ENCODE data around the gene LCORL. TPM values are rescaled to one million over a fixed set of nuclear protein-coding genes. Genes with fewer than 3 reads are reported as not detected.

Gene LCORL
- total RNA-seq, 1 donor from 2014 or later = 5.3 TPM

DNA sequence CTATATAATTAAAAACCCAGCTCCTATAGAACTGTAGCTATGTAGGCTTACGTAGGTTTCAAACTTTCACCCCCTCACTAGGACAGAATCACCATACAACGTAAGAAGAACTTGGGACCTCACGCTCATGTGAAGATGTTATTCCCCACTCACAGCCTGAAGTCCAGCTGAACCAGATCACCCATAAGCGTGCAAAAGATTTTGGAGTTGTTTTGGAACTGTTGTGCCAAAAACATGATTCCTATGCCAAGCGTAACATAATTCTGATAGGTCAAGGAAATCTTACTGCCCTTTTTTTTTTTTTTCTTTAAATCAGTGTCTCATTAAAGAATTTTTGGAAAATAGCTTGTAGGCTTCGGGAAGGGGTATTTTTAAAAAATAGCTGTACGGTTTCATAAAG is 57.0 kb downstream of the LCORL start:
- no peak for DNase-seq

DNA sequence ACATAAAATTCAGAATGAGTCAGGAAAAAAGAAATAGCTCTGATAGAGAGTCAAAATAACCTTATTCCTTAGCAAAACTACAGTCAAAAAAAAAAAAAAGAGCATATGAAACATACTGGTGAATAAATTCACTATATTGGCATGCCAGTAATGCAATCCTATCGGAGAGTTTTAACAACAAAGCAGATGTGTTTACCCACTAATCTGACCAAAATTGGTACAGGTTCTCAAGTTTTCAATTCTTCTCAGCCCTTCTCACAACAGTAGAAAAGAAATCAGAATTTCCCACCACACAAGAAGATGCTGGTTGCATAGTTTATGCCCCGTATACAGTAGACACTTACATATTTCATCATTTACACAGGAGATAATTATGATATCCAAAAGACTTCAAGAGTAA is 59.4 kb downstream of the LCORL start:
- intact Hi-C loops (cut with micrococcal nuclease) = no loop called here
- no peak overlapping the region for H3K4me3 ChIP-seq
- TF ChIP-seq, protein P1, sequence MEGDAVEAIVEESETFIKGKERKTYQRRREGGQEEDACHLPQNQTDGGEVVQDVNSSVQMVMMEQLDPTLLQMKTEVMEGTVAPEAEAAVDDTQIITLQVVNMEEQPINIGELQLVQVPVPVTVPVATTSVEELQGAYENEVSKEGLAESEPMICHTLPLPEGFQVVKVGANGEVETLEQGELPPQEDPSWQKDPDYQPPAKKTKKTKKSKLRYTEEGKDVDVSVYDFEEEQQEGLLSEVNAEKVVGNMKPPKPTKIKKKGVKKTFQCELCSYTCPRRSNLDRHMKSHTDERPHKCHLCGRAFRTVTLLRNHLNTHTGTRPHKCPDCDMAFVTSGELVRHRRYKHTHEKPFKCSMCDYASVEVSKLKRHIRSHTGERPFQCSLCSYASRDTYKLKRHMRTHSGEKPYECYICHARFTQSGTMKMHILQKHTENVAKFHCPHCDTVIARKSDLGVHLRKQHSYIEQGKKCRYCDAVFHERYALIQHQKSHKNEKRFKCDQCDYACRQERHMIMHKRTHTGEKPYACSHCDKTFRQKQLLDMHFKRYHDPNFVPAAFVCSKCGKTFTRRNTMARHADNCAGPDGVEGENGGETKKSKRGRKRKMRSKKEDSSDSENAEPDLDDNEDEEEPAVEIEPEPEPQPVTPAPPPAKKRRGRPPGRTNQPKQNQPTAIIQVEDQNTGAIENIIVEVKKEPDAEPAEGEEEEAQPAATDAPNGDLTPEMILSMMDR (IDR thresholded peaks at IDR 0.05; ENCODE audit: borderline replicate concordance) = no peak
- H3K36me3 ChIP-seq = peaks cover 28% of the 10 kb centered on the region
- H3K27ac ChIP-seq (replicated peaks) = no peak overlapping the region
- DNase-seq = no peak
- no peaks in the 10 kb centered on the region for H3K27me3 ChIP-seq (ENCODE audit: low read depth)
- H3K4me1 ChIP-seq = no peaks in the 10 kb centered on the region
- no peaks in the 10 kb centered on the region for H3K9me3 ChIP-seq (replicated peaks)

More for the DNA sequence above, 57.0 kb downstream of the LCORL start:
- H3K27me3 ChIP-seq (ENCODE audit: low read depth) = no peaks in the 10 kb centered on the region
- H3K4me3 ChIP-seq = no peak overlapping the region
- H3K36me3 ChIP-seq = peaks cover 18% of the 10 kb centered on the region
- intact Hi-C loops (cut with micrococcal nuclease) = no loop called here
- TF ChIP-seq, protein P1 (IDR thresholded peaks at IDR 0.05; ENCODE audit: borderline replicate concordance) = no peak
- H3K27ac ChIP-seq (replicated peaks) = no peak overlapping the region
- no peaks in the 10 kb centered on the region for H3K9me3 ChIP-seq (replicated peaks)
- H3K4me1 ChIP-seq = no peaks in the 10 kb centered on the region

DNA sequence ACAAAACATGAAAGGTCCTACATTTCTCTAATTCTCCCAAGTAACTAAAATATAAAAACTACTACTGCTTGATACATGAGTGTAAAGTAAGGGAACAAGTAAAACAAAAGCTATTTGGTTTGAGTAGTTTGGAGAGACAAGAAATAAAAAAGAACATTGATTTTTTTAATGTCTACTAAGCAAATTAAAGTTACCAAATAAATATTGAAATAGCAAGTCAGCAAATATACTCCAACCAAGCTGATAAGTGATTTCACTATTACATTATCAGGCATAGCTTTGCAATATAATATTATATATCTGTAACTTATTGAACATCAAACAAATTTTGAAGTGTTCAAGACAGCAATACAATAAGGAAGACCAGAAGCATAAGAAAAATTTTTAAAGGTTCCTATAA is 60.3 kb downstream of the LCORL start:
- no peaks in the 10 kb centered on the region for H3K4me1 ChIP-seq
- TF ChIP-seq, protein P1 (IDR thresholded peaks at IDR 0.05; ENCODE audit: borderline replicate concordance) = no peak
- H3K9me3 ChIP-seq (replicated peaks) = peaks cover 5% of the 10 kb centered on the region
- H3K36me3 ChIP-seq = peaks cover 38% of the 10 kb centered on the region
- no peaks in the 10 kb centered on the region for H3K27me3 ChIP-seq (ENCODE audit: low read depth)
- H3K4me3 ChIP-seq = no peak overlapping the region
- intact Hi-C loops (cut with micrococcal nuclease) = no loop called here
- no peak overlapping the region for H3K27ac ChIP-seq (replicated peaks)
- no peak for DNase-seq

DNA sequence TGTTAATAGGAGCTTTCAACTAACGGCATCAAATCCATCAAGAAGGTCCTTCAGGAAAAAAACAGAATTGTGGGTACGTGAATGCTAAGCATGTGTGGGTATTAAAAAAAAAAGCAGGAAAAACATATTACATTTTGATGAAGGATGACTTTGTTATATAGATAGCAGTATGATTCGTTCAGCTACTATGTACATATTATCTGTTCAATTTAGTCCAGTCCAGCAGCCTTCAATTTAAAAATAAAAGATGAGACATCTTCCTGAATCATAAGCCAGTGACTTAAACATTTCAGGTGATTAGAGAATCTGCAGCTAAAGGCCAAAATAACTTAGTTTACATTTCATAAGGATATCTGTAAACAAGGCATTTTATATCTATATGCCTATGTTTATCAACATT is 63.4 kb downstream of the LCORL start:
- intact Hi-C loops (cut with micrococcal nuclease) = no loop called here
- TF ChIP-seq, protein P1 (IDR thresholded peaks at IDR 0.05; ENCODE audit: borderline replicate concordance) = no peak
- Histone ChIP-seq H3K36me3 (peaks cover 63% of the 10 kb centered on the region), H3K27me3 (ENCODE audit: low read depth) (no peaks in the 10 kb centered on the region), H3K9me3 (replicated peaks) (peaks cover 6% of the 10 kb centered on the region), H3K4me3 (no peak overlapping the region), H3K27ac (replicated peaks) (no peak overlapping the region), H3K4me1 (no peaks in the 10 kb centered on the region)
- DNase-seq = no peak

DNA sequence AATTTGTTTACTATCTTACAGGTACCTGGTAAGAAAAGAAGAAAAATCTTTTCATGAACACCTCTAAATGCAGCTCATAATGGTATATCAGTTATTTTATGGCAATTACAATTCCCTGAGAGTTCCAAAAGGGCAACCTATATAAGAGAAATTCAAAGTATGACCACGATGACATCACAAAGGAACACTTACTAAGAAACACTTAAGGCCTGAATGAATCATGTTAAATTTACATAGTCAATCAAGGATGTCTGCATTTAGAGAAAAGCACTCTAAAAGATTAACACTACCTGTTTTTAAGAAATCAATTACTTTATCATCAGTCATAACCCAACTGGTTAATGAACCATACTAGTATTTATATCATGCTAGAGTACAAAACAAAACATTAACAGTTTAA is 63.9 kb downstream of the LCORL start:
- intact Hi-C loops (cut with micrococcal nuclease) = no loop called here

More for the DNA sequence above, 63.9 kb downstream of the LCORL start:
- TF ChIP-seq, protein P1 (IDR thresholded peaks at IDR 0.05; ENCODE audit: borderline replicate concordance) = no peak
- Histone ChIP-seq H3K4me3 (no peak overlapping the region), H3K27me3 (ENCODE audit: low read depth) (no peaks in the 10 kb centered on the region), H3K36me3 (peaks cover 63% of the 10 kb centered on the region), H3K9me3 (replicated peaks) (peaks cover 6% of the 10 kb centered on the region), H3K27ac (replicated peaks) (no peak overlapping the region), H3K4me1 (no peaks in the 10 kb centered on the region)
- DNase-seq = no peak

All from left ventricle myocardium inferior (tissue), 1 donor.